Calu3 (cell line): ENCODE results near the gene ZSCAN10. TPM values are rescaled to one million over a fixed set of nuclear protein-coding genes. Genes with fewer than 3 reads are reported as not detected.

Source experiments
- BruUV-seq: library from RNA; stranded (reverse); fragments of 400-500 nt; replicated peaks from 2 replicates; lab custom pipeline; 2021; lab: Mats Ljungman, UMichigan
- CTCF ChIA-PET: fragments of 300-600 bp; sonication (Branson Sonifier 250); formaldehyde crosslinking; loops from one replicate; lab custom pipeline; 2022; ENCODE audit warnings: antibody characterized with exemption; lab: Charles Lee
- DNase-seq: peaks from one replicate; pipeline ENCODE4 v3.0.0; 2022
- H3K27ac Mint-ChIP-seq: one replicate; pipeline ENCODE4 v1.8.0; 2022; ENCODE audit warnings: mixed read lengths; ENCODE audit not compliant: unreplicated experiment
- H3K27me3 Mint-ChIP-seq: one replicate; pipeline ENCODE4 v1.8.0; 2022; ENCODE audit warnings: mixed read lengths; ENCODE audit not compliant: unreplicated experiment
- H3K36me3 Mint-ChIP-seq: one replicate; pipeline ENCODE4 v1.8.0; 2022; ENCODE audit warnings: mild to moderate bottlenecking, moderate library complexity, mixed read lengths; ENCODE audit not compliant: insufficient read depth, unreplicated experiment
- H3K4me1 Mint-ChIP-seq: one replicate; pipeline ENCODE4 v1.8.0; 2022; ENCODE audit warnings: mild to moderate bottlenecking, low read depth, mixed read lengths; ENCODE audit not compliant: unreplicated experiment
- H3K4me3 Mint-ChIP-seq: one replicate; pipeline ENCODE4 v1.8.0; 2022; ENCODE audit warnings: mild to moderate bottlenecking, low read depth, moderate library complexity, mixed read lengths; ENCODE audit not compliant: unreplicated experiment
- H3K9me3 Mint-ChIP-seq: one replicate; pipeline ENCODE4 v1.8.0; 2022; ENCODE audit warnings: low read depth, mixed read lengths; ENCODE audit not compliant: unreplicated experiment
- intact Hi-C: fragments of 100-400 bp; cut with micrococcal nuclease; formaldehyde crosslinking; loops from one replicate; pipeline ENCODE4 v1.10.0; 2022; ENCODE audit not compliant: unreplicated experiment
- total RNA-seq: library from RNA; stranded (reverse); gene quantifications from 2 replicates; pipeline ENCODE4 v1.2.3, GENCODE V29; 2022
- TF ChIP-seq, protein P1 (sequence below): fragments of 200-600 bp; IDR thresholded peaks from one replicate; pipeline ENCODE4 v1.8.0; 2022; ENCODE audit warnings: antibody characterized with exemption; ENCODE audit not compliant: unreplicated experiment

The ZSCAN10 gene
- total RNA-seq, 1 experiment from 2014 or later, result not detected

DNA sequence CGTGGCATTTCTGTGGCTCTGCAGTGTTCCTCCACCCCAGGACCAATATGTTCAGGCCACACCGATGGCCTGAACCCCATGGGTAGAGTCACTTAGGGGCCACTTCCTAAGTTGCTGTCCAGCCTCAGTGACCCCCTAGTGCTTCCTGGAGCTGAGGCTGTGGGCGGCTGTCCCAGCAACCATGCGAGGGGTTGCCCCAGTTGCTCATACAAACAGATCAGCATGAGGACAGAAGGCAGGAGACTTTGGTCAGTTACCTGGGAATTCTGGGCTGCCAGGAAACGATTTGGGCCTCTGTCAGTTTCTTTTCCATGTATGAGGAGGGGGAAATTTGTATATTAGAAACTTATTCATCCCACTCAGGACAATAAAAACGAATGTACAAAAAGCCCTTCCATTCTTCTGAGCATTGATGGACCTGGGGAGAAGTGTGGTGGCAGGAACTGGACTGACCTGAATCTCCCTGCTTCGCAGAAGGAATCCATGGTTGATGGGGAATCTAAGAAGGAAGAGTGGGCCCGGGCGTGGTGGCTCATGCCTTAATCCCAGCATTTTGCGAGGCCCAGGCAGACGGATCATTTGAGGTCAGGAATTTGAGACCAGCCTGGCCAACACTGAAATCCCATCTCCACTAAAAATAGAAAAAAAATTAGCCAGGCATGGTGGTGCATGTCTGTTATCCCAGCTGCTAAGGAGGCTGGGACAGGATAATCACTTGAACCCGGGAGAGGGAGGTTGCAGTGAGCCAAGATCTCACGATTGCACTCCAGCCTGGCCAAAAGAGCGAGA is 38.6 kb downstream of the ZSCAN10 start:
- no peak for DNase-seq
- peaks cover 2% of the 10 kb centered on the region for H3K9me3 Mint-ChIP-seq
- intact Hi-C loops, result no loop called here
- no TSS peak for BruUV-seq
- no peak overlapping the region for H3K27ac Mint-ChIP-seq
- H3K4me3 Mint-ChIP-seq, result peak overlapping the region; percentile 96
- CTCF ChIA-PET, result interaction anchor here (0.6 to 2.2 kb wide), 2 partner anchors 46 to 105 kb away, joined by 4 to 6 read pairs; no protein-coding TSS in a partner anchor
- H3K27me3 Mint-ChIP-seq, result no peaks in the 10 kb centered on the region
- peaks cover 16% of the 10 kb centered on the region for H3K36me3 Mint-ChIP-seq
- H3K4me1 Mint-ChIP-seq, result peaks cover 16% of the 10 kb centered on the region
- TF ChIP-seq, protein P1, sequence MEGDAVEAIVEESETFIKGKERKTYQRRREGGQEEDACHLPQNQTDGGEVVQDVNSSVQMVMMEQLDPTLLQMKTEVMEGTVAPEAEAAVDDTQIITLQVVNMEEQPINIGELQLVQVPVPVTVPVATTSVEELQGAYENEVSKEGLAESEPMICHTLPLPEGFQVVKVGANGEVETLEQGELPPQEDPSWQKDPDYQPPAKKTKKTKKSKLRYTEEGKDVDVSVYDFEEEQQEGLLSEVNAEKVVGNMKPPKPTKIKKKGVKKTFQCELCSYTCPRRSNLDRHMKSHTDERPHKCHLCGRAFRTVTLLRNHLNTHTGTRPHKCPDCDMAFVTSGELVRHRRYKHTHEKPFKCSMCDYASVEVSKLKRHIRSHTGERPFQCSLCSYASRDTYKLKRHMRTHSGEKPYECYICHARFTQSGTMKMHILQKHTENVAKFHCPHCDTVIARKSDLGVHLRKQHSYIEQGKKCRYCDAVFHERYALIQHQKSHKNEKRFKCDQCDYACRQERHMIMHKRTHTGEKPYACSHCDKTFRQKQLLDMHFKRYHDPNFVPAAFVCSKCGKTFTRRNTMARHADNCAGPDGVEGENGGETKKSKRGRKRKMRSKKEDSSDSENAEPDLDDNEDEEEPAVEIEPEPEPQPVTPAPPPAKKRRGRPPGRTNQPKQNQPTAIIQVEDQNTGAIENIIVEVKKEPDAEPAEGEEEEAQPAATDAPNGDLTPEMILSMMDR, result no peak

DNA sequence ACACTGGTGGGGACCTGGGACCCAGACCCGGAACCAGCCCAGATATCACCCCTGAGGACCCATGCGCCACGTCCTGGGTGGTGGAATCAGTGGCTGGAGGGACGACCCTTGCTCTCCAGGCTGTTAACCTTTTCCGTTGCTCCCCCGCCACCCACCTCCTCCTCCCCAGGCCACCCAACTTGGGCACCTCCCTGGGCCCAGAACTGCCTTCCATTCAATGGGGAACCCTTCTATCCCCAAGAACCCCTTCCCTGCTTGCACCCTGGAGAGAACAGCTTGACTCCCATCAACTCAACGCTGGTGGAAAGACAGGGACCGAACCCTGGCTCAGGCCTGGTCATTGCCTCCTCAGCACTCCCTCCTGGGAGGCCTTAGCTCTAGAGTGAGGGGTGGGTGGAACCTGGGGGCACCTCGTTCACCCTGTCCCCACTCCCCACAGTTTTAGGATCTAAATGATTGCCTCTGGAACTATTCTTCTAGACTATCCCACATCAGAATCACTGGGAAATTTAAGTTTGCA is 39.3 kb downstream of the ZSCAN10 start:
- BruUV-seq, result no TSS peak
- TF ChIP-seq, protein P1, result no peak
- Mint-ChIP-seq H3K27me3 (no peaks in the 10 kb centered on the region), H3K36me3 (peaks cover 17% of the 10 kb centered on the region), H3K27ac (peak overlapping the region; percentile 55), H3K4me3 (peak overlapping the region; percentile 96), H3K9me3 (peaks cover 2% of the 10 kb centered on the region), H3K4me1 (peaks cover 8% of the 10 kb centered on the region)
- intact Hi-C loops, result loop anchor here (2.0 kb wide), 1 partner anchor 69 kb away; no protein-coding TSS in a partner anchor
- no peak for DNase-seq
- CTCF ChIA-PET, result interaction anchor here (0.6 to 2.2 kb wide), 12 partner anchors 14 to 114 kb away, joined by 3 to 48 read pairs (median 6); partner anchors contain the start of genes MMP25 and ZNF205

DNA sequence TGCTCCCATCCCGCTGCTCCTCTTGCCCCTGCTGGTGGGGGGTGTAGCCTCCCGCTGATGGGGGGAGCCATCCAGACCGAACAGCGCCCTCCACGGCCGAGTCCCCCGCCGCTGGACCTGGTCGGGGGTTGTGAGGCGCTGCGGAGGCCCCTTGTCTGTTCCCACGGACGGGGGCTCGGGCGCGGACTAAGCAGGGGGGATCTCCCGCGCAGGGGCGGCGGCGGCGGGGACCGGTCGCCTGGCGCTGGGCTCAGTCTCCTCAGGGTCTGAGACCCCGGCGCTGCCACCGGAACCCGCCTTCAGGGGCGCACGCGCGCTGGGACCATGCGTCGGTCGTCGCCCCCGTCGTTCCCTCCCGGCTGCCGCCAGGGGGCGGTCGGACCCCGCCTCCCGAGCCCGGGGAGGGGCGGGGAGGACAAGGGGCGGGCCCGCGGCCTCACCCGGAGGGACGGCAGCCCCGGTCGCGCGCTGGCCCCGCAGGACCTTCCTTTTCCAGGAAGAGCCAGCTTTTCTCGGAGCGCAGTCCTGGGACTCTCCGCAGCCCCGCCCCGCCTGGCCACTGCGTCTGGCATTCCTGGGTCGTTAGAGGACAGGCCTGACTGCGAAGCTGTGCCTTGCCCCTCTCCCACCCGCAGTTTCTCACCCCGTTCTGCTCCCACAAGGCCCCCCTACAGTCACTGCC is 39.9 kb downstream of the ZSCAN10 start:
- Mint-ChIP-seq H3K9me3 (peaks cover 2% of the 10 kb centered on the region), H3K36me3 (peaks cover 20% of the 10 kb centered on the region), H3K27ac (peak overlapping the region; percentile 55), H3K4me3 (peak overlapping the region; percentile 96), H3K4me1 (peaks cover 2% of the 10 kb centered on the region), H3K27me3 (no peaks in the 10 kb centered on the region)
- TF ChIP-seq, protein P1, result peak; percentile 97
- intact Hi-C loops, result loop anchor here (2.0 kb wide), 1 partner anchor 70 kb away; no protein-coding TSS in a partner anchor
- no TSS peak for BruUV-seq
- peak; percentile 97 for DNase-seq
- CTCF ChIA-PET, result interaction anchor here (0.5 to 2.2 kb wide), 24 partner anchors 14 to 154 kb away, joined by 3 to 48 read pairs (median 6); partner anchors contain the start of genes MMP25, ZNF205 and ZNF213
